Measurements from ENCODE around the gene CACNA2D2.

GRCh38 chr3:50369012-50369670 is 134.3 kb downstream of the CACNA2D2 start:
- TF ChIP-seq FOXK2 (IDR thresholded peaks at IDR 0.05) (no peak), BHLHE40 (IDR thresholded peaks at IDR 0.05; ENCODE audit: borderline replicate concordance) (no peak), SP1 (IDR thresholded peaks at IDR 0.05) (no peak), NFRKB (IDR thresholded peaks at IDR 0.05) (no peak), LEF1 (IDR thresholded peaks at IDR 0.05; ENCODE audit: borderline replicate concordance) (no peak)

Measured in HEK293T (cell line).